SK-N-SH treated with all-trans-retinoic acid at 6 μM for 48 hours (cell line): ENCODE data around the gene BPIFA2.

Experiments
- ATAC-seq: fragments of 200-7000 bp; cut with Tn5 transposase; 3 replicates; pipeline ENCODE4 v1.9.1; 2020; ENCODE audit warnings: mild to moderate bottlenecking, moderate library complexity
- ARNTL ChIP-seq: fragments of 450-650 bp; formaldehyde crosslinking; IDR thresholded peaks from 2 replicates; pipeline ENCODE4 v1.5.0; 2020; ENCODE audit warnings: low read depth, mild to moderate bottlenecking, moderate library complexity, borderline replicate concordance
- BACH2 ChIP-seq: fragments of 250-450 bp; sonication (Bioruptor Pico); IDR thresholded peaks from 2 replicates; pipeline ENCODE4 v1.9.0; 2021; ENCODE audit warnings: mild to moderate bottlenecking, borderline replicate concordance
- CSDC2 ChIP-seq: fragments of 250-450 bp; sonication (Bioruptor Pico); IDR thresholded peaks from 2 replicates; pipeline ENCODE4 v1.5.0; 2020; ENCODE audit warnings: mild to moderate bottlenecking, moderate library complexity
- ESRRG ChIP-seq: fragments of 250-450 bp; sonication (Bioruptor Pico); IDR thresholded peaks from 2 replicates; pipeline ENCODE4 v1.6.1; 2021; ENCODE audit warnings: mild to moderate bottlenecking
- GLIS3 ChIP-seq: fragments of 250-450 bp; sonication (Bioruptor Pico); IDR thresholded peaks from 2 replicates; pipeline ENCODE4 v1.5.0; 2020; ENCODE audit warnings: mild to moderate bottlenecking, moderate library complexity
- ISL1 ChIP-seq: fragments of 250-450 bp; sonication (Bioruptor Pico); IDR thresholded peaks from 2 replicates; pipeline ENCODE4 v2.1.2; 2022; ENCODE audit warnings: mild to moderate bottlenecking, moderate library complexity
- OSR1 ChIP-seq: fragments of 250-450 bp; sonication (Bioruptor Pico); IDR thresholded peaks from 2 replicates; pipeline ENCODE4 v1.8.0; 2022; ENCODE audit warnings: moderate library complexity, mild to moderate bottlenecking, inconsistent platforms
- PPARA ChIP-seq: fragments of 250-450 bp; sonication (Bioruptor Pico); IDR thresholded peaks from 2 replicates; pipeline ENCODE4 v1.5.0; 2020; ENCODE audit warnings: mild to moderate bottlenecking, borderline replicate concordance
- RARB ChIP-seq: fragments of 250-450 bp; sonication (Bioruptor Pico); IDR thresholded peaks from 2 replicates; pipeline ENCODE4 v1.8.0; 2021; ENCODE audit warnings: mild to moderate bottlenecking, moderate library complexity
- SNAI2 ChIP-seq: fragments of 250-450 bp; sonication (Bioruptor Pico); IDR thresholded peaks from 2 replicates; pipeline ENCODE4 v1.5.0; 2020; ENCODE audit warnings: mild to moderate bottlenecking, moderate library complexity
- TCF4 ChIP-seq: fragments of 250-450 bp; sonication (Bioruptor Pico); IDR thresholded peaks from 2 replicates; pipeline ENCODE4 v1.8.0; 2021; ENCODE audit warnings: mild to moderate bottlenecking, moderate library complexity, borderline replicate concordance
- TOX ChIP-seq: fragments of 250-450 bp; sonication (Bioruptor Pico); IDR thresholded peaks from 2 replicates; pipeline ENCODE4 v1.8.0; 2021; ENCODE audit warnings: mild to moderate bottlenecking, moderate library complexity, borderline replicate concordance
- ZC3H10 ChIP-seq: fragments of 250-450 bp; sonication (Bioruptor Pico); IDR thresholded peaks from 2 replicates; pipeline ENCODE4 v1.5.1; 2021; ENCODE audit warnings: mild to moderate bottlenecking, moderate library complexity
- ZFP30 ChIP-seq: fragments of 450-650 bp; formaldehyde crosslinking; IDR thresholded peaks from 2 replicates; pipeline ENCODE4 v1.5.0; 2022; ENCODE audit warnings: mild to moderate bottlenecking, moderate library complexity
- ZNF565 ChIP-seq: fragments of 450-650 bp; formaldehyde crosslinking; conservative IDR thresholded peaks from 2 replicates; pipeline ENCODE4 v1.5.0; 2020; ENCODE audit warnings: low read depth, mild to moderate bottlenecking, moderate library complexity
- ZNF70 ChIP-seq: fragments of 450-650 bp; formaldehyde crosslinking; IDR thresholded peaks from 2 replicates; pipeline ENCODE4 v1.5.0; 2020; ENCODE audit warnings: mild to moderate bottlenecking, moderate library complexity
- TF ChIP-seq, protein P1 (sequence below): fragments of 250-450 bp; sonication (Bioruptor Pico); IDR thresholded peaks from 2 replicates; pipeline ENCODE4 v1.8.0; 2020; ENCODE audit warnings: mild to moderate bottlenecking, moderate library complexity, borderline replicate concordance
- TF ChIP-seq, protein P2 (sequence below): fragments of 250-450 bp; sonication (Bioruptor Pico); IDR thresholded peaks from 2 replicates; pipeline ENCODE4 v1.8.0; 2021; ENCODE audit warnings: low read depth, mild to moderate bottlenecking, moderate library complexity, borderline replicate concordance
- TF ChIP-seq, protein P3 (sequence below): fragments of 250-450 bp; sonication (Bioruptor Pico); IDR thresholded peaks from 2 replicates; pipeline ENCODE4 v1.5.1; 2020; ENCODE audit warnings: low read depth, mild to moderate bottlenecking, moderate library complexity
- TF ChIP-seq, protein P4 (sequence below): fragments of 250-450 bp; sonication (Bioruptor Pico); IDR thresholded peaks from 2 replicates; pipeline ENCODE4 v1.5.0; 2020; ENCODE audit warnings: mild to moderate bottlenecking, moderate library complexity
- TF ChIP-seq, protein P5 (sequence below): fragments of 250-450 bp; sonication (Bioruptor Pico); IDR thresholded peaks from 2 replicates; pipeline ENCODE4 v1.5.1; 2021; ENCODE audit warnings: mild to moderate bottlenecking, moderate library complexity

Gene BPIFA2

DNA sequence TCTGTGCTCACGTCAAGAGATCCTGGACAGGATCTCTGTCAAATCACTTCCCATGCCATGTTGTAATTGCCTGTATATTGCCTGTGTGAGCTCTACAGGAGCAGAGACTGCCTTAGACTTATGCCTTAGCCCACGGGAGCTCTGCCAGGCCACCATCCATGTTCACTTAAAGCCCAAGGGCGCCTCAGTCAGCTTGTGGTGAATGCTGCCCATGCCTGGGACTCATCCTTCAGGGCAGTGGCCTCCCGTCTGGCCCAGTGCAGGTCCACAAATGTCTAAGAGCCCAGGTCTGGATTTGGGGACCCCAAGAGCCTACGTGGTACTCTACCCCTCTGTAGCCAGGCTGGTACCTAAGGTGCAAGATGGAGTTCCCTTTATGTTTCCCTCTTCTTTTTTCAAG, 22.4 kb upstream of the BPIFA2 start:
- TF ChIP-seq ZNF70 (CRISPR knock-in tag) (no peak), ISL1 (CRISPR knock-in tag) (no peak), TCF4 (no peak), ZC3H10 (CRISPR knock-in tag) (no peak)
- ATAC-seq = no peak

DNA sequence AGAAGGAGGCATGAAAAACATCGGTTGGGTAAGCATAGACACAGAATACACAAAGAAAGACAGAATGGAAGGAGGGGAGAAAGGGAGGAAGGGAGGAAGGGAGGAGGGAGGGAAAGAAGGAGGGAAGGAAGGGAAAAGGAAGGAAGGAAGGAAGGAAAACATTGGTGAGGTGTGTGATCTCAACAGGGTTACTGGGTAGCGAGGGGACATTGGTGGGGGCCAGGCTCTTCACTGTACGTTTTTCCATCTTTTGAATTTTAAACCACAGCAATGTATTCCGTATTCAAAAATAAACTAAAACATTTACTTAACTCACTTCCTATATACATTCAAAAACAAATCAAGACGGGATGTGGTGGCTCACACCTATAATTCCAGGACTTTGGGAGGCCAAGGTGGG, 20.7 kb upstream of the BPIFA2 start:
- no peak for TF ChIP-seq SNAI2
- no peak for TF ChIP-seq ZNF70 (CRISPR knock-in tag)
- no peak for TF ChIP-seq TCF4
- ATAC-seq = no peak

DNA sequence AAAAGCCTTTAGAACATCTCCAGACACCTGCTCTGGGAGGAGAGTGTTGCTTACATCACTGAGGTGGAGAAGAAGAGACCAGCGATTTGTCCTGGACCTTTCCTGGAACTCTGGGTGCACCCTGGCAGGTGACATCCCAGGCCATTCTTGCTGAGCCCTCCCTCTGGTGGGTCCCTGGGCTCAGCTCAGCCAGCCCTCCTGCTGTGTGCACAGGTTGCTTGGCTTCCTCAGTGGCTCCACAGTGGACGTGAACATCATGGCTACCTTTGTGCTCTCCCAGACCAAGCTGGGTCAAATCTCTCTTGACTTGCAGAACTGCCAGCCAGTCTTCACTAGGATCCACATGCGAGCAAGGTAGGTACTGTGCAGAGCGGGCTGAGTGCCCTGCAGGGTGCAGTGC, 19.9 kb upstream of the BPIFA2 start:
- ATAC-seq = no peak
- TF ChIP-seq GLIS3 (no peak), RARB (no peak), ZFP30 (no peak), ZC3H10 (CRISPR knock-in tag) (no peak), ESRRG (CRISPR knock-in tag) (no peak), TCF4 (no peak), ZNF565 (CRISPR knock-in tag) (no peak), ISL1 (CRISPR knock-in tag) (no peak), BACH2 (no peak), SNAI2 (no peak), OSR1 (CRISPR knock-in tag) (no peak), PPARA (CRISPR knock-in tag) (no peak)
- TF ChIP-seq, protein P1, sequence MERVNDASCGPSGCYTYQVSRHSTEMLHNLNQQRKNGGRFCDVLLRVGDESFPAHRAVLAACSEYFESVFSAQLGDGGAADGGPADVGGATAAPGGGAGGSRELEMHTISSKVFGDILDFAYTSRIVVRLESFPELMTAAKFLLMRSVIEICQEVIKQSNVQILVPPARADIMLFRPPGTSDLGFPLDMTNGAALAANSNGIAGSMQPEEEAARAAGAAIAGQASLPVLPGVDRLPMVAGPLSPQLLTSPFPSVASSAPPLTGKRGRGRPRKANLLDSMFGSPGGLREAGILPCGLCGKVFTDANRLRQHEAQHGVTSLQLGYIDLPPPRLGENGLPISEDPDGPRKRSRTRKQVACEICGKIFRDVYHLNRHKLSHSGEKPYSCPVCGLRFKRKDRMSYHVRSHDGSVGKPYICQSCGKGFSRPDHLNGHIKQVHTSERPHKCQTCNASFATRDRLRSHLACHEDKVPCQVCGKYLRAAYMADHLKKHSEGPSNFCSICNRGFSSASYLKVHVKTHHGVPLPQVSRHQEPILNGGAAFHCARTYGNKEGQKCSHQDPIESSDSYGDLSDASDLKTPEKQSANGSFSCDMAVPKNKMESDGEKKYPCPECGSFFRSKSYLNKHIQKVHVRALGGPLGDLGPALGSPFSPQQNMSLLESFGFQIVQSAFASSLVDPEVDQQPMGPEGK (CRISPR knock-in tag) = no peak

DNA sequence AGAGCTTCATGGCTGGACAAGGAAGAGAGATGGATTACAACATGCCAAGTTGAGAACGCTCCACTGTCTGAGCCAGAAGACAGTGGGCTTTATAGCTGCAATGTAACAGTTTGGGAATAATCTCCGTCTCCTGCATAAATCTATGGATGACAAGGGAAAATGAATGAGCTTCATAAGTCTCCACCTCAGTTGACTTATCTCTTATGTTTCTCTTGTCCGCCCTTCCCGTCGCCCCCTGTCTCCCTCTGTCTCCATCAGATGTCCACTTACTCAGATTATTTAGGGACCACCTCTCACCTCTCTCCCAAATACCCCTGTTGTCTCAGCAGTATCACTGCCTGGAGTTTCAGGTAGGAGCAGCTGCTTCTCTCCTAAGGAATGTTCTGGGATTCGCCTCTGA, 13.7 kb upstream of the BPIFA2 start:
- no peak for ATAC-seq
- TF ChIP-seq TOX (CRISPR knock-in tag) (no peak), ARNTL (CRISPR knock-in tag) (no peak), ZFP30 (no peak), ZNF70 (CRISPR knock-in tag) (no peak), RARB (no peak), CSDC2 (CRISPR knock-in tag) (no peak), ZC3H10 (CRISPR knock-in tag) (no peak), ISL1 (CRISPR knock-in tag) (no peak), ZNF565 (CRISPR knock-in tag) (no peak), BACH2 (no peak)
- TF ChIP-seq, protein P2, sequence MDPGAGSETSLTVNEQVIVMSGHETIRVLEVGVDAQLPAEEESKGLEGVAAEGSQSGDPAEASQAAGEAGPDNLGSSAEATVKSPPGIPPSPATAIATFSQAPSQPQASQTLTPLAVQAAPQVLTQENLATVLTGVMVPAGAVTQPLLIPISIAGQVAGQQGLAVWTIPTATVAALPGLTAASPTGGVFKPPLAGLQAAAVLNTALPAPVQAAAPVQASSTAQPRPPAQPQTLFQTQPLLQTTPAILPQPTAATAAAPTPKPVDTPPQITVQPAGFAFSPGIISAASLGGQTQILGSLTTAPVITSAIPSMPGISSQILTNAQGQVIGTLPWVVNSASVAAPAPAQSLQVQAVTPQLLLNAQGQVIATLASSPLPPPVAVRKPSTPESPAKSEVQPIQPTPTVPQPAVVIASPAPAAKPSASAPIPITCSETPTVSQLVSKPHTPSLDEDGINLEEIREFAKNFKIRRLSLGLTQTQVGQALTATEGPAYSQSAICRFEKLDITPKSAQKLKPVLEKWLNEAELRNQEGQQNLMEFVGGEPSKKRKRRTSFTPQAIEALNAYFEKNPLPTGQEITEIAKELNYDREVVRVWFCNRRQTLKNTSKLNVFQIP (CRISPR knock-in tag) = no peak
- TF ChIP-seq, protein P3, sequence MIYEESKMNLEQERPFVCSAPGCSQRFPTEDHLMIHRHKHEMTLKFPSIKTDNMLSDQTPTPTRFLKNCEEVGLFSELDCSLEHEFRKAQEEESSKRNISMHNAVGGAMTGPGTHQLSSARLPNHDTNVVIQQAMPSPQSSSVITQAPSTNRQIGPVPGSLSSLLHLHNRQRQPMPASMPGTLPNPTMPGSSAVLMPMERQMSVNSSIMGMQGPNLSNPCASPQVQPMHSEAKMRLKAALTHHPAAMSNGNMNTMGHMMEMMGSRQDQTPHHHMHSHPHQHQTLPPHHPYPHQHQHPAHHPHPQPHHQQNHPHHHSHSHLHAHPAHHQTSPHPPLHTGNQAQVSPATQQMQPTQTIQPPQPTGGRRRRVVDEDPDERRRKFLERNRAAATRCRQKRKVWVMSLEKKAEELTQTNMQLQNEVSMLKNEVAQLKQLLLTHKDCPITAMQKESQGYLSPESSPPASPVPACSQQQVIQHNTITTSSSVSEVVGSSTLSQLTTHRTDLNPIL (CRISPR knock-in tag) = no peak
- TF ChIP-seq, protein P4, sequence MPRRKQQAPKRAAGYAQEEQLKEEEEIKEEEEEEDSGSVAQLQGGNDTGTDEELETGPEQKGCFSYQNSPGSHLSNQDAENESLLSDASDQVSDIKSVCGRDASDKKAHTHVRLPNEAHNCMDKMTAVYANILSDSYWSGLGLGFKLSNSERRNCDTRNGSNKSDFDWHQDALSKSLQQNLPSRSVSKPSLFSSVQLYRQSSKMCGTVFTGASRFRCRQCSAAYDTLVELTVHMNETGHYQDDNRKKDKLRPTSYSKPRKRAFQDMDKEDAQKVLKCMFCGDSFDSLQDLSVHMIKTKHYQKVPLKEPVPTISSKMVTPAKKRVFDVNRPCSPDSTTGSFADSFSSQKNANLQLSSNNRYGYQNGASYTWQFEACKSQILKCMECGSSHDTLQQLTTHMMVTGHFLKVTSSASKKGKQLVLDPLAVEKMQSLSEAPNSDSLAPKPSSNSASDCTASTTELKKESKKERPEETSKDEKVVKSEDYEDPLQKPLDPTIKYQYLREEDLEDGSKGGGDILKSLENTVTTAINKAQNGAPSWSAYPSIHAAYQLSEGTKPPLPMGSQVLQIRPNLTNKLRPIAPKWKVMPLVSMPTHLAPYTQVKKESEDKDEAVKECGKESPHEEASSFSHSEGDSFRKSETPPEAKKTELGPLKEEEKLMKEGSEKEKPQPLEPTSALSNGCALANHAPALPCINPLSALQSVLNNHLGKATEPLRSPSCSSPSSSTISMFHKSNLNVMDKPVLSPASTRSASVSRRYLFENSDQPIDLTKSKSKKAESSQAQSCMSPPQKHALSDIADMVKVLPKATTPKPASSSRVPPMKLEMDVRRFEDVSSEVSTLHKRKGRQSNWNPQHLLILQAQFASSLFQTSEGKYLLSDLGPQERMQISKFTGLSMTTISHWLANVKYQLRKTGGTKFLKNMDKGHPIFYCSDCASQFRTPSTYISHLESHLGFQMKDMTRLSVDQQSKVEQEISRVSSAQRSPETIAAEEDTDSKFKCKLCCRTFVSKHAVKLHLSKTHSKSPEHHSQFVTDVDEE = no peak
- TF ChIP-seq, protein P5, sequence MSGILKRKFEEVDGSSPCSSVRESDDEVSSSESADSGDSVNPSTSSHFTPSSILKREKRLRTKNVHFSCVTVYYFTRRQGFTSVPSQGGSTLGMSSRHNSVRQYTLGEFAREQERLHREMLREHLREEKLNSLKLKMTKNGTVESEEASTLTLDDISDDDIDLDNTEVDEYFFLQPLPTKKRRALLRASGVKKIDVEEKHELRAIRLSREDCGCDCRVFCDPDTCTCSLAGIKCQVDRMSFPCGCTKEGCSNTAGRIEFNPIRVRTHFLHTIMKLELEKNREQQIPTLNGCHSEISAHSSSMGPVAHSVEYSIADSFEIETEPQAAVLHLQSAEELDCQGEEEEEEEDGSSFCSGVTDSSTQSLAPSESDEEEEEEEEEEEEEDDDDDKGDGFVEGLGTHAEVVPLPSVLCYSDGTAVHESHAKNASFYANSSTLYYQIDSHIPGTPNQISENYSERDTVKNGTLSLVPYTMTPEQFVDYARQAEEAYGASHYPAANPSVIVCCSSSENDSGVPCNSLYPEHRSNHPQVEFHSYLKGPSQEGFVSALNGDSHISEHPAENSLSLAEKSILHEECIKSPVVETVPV = no peak
